SK-N-SH (cell line): Measurements from ENCODE around the gene POU6F2. TPM values are rescaled to one million over a fixed set of nuclear protein-coding genes. Genes with fewer than 3 reads are reported as not detected.

ENCODE experiments used
- CHD2 ChIP-seq: fragments of 150-350 bp; IDR thresholded peaks from 2 replicates; pipeline ENCODE4 v1.6.1; 2018; ENCODE audit warnings: low read length; ENCODE audit not compliant: partially characterized antibody
- EP300 ChIP-seq, 2 experiments: IDR thresholded peaks; 2 replicates each; pipeline versions ENCODE4 v1.4.0 to v1.6.1; 2012; ENCODE audit warnings: borderline replicate concordance in 1 of 2, low read depth in 1 of 2, low read length in 1 of 2
- FOSL2 ChIP-seq: IDR thresholded peaks from 2 replicates; pipeline ENCODE4 v1.4.0; 2012; ENCODE audit warnings: low read depth, mild to moderate bottlenecking, moderate library complexity, borderline replicate concordance
- FOXM1 ChIP-seq: IDR thresholded peaks from 2 replicates; pipeline ENCODE4 v1.4.0; 2012; ENCODE audit warnings: low read depth, mild to moderate bottlenecking
- GABPA ChIP-seq: IDR thresholded peaks from 2 replicates; pipeline ENCODE4 v1.4.0; 2012; ENCODE audit warnings: low read depth, mild to moderate bottlenecking
- MXI1 ChIP-seq: IDR thresholded peaks from 2 replicates; pipeline ENCODE4 v1.6.1; 2012; ENCODE audit warnings: mild to moderate bottlenecking, low read depth, low read length, improper control_type of control experiment
- NRF1 ChIP-seq: IDR thresholded peaks from 2 replicates; pipeline ENCODE4 v1.6.1; 2012; ENCODE audit warnings: low read depth, mild to moderate bottlenecking, low read length
- PBX3 ChIP-seq: IDR thresholded peaks from 2 replicates; pipeline ENCODE4; 2012
- REST ChIP-seq: IDR thresholded peaks from 2 replicates; pipeline ENCODE4 v1.6.1; 2012; ENCODE audit warnings: mild to moderate bottlenecking, low read depth, low read length, moderate library complexity
- RXRA ChIP-seq: IDR thresholded peaks from 2 replicates; pipeline ENCODE4 v1.4.0; 2012; ENCODE audit warnings: low read depth, mild to moderate bottlenecking, borderline replicate concordance
- TCF12 ChIP-seq: IDR thresholded peaks from 2 replicates; pipeline ENCODE4 v1.4.0; 2012
- YY1 ChIP-seq: IDR thresholded peaks from 2 replicates; pipeline ENCODE4 v1.4.0; 2012; ENCODE audit warnings: low read depth, mild to moderate bottlenecking
- ZBTB33 ChIP-seq: IDR thresholded peaks from 2 replicates; pipeline ENCODE4 v1.4.0; 2012; ENCODE audit warnings: low read depth, borderline replicate concordance
- polyA plus RNA-seq, 3 experiments: library from polyadenylated mRNA; depleted of rRNA; stranded (reverse); fragments of >200 nt; gene quantifications; 2 replicates each; pipeline ENCODE4 v1.2.3, GENCODE V29; 2012
- TF ChIP-seq, protein P1 (sequence below): fragments of 150-350 bp; IDR thresholded peaks from 2 replicates; pipeline ENCODE4 v1.6.1; 2016; ENCODE audit warnings: mild to moderate bottlenecking, low read depth, low read length
- TF ChIP-seq, protein P2 (sequence below): IDR thresholded peaks from 2 replicates; pipeline ENCODE4 v1.4.0; 2012; ENCODE audit warnings: low read depth, borderline replicate concordance

The POU6F2 gene
- polyA plus RNA-seq, 1 of the 3 experiments (the other 2 are of a cell fraction), result under 0.01 TPM

GRCh38 chr7:39510864-39511354, 533.2 kb downstream of the POU6F2 start (continued):
- peak; percentile 47; the same call in 1 of the 2 replicates for TF ChIP-seq FOXM1
- TF ChIP-seq REST, result no peak
- peak; percentile 62; the same call in 1 of the 2 replicates for TF ChIP-seq RXRA
- TF ChIP-seq GABPA, result no peak
- peak in 1 of 2 experiments; percentile 81; a peak in 2 of 4 replicates for TF ChIP-seq EP300 (IDR thresholded peaks at IDR 0.05; ENCODE audit: borderline replicate concordance in 1 of 2, low read depth in 1 of 2, low read length in 1 of 2)
- no peak for TF ChIP-seq MXI1
- TF ChIP-seq, protein P1, sequence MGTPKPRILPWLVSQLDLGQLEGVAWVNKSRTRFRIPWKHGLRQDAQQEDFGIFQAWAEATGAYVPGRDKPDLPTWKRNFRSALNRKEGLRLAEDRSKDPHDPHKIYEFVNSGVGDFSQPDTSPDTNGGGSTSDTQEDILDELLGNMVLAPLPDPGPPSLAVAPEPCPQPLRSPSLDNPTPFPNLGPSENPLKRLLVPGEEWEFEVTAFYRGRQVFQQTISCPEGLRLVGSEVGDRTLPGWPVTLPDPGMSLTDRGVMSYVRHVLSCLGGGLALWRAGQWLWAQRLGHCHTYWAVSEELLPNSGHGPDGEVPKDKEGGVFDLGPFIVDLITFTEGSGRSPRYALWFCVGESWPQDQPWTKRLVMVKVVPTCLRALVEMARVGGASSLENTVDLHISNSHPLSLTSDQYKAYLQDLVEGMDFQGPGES, result no peak
- TF ChIP-seq ZBTB33, result no peak
- no peak for TF ChIP-seq NRF1
- TF ChIP-seq, protein P2, sequence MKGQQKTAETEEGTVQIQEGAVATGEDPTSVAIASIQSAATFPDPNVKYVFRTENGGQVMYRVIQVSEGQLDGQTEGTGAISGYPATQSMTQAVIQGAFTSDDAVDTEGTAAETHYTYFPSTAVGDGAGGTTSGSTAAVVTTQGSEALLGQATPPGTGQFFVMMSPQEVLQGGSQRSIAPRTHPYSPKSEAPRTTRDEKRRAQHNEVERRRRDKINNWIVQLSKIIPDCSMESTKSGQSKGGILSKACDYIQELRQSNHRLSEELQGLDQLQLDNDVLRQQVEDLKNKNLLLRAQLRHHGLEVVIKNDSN, result no peak
- no peak for TF ChIP-seq CHD2
- TF ChIP-seq PBX3, result peak; percentile 67
- TF ChIP-seq YY1, result no peak
- TF ChIP-seq TCF12, result peak; percentile 83
- TF ChIP-seq FOSL2, result peak; percentile 90; the same call in 1 of the 2 replicates
- TF ChIP-seq, all 33 proteins: peak for 11
